NCI-H82 treated with DMSO at 0.1 percent for 48 hours (cell line): ENCODE results near the gene NR5A1.

Experiments
- DNase-seq: peaks from one replicate; lab custom pipeline; 2025; ENCODE audit not compliant: unreplicated experiment; lab: John Stamatoyannopoulos, UW

The NR5A1 gene

GRCh38 chr9:124500028-124500795 lies 7.0 kb downstream of the NR5A1 start:
- DNase-seq: no peak

- no peak for DNase-seq
These were observed 8.0 kb downstream of the NR5A1 start for GRCh38 chr9:124499216-124499615.

GRCh38 chr9:124498499-124499146 lies 8.6 kb downstream of the NR5A1 start:
- DNase-seq: no peak

GRCh38 chr9:124498040-124498439 lies 9.2 kb downstream of the NR5A1 start:
- no peak for DNase-seq

- no peak for DNase-seq
These were observed 9.8 kb downstream of the NR5A1 start for GRCh38 chr9:124497441-124497840.

- DNase-seq: no peak
These were observed 10.7 kb downstream of the NR5A1 start for GRCh38 chr9:124496463-124496862.

- DNase-seq: no peak
These were observed 11.1 kb downstream of the NR5A1 start for GRCh38 chr9:124496075-124496449.

- DNase-seq: no peak
These were observed 11.8 kb downstream of the NR5A1 start for GRCh38 chr9:124495126-124496074.

GRCh38 chr9:124493794-124494479 lies 13.3 kb downstream of the NR5A1 start:
- no peak for DNase-seq

- DNase-seq: no peak
These were observed 14.0 kb downstream of the NR5A1 start for GRCh38 chr9:124493218-124493617.

- DNase-seq: no peak
These were observed 14.4 kb downstream of the NR5A1 start for GRCh38 chr9:124492818-124493217.

GRCh38 chr9:124491049-124491975 lies 15.9 kb downstream of the NR5A1 start:
- DNase-seq: no peak

GRCh38 chr9:124490004-124490403 lies 17.2 kb downstream of the NR5A1 start:
- DNase-seq: no peak

- no peak for DNase-seq
These were observed 18.0 kb downstream of the NR5A1 start for GRCh38 chr9:124489222-124489621.

GRCh38 chr9:124488641-124489210 lies 18.5 kb downstream of the NR5A1 start:
- DNase-seq: no peak

- DNase-seq: no peak
These were observed 19.7 kb downstream of the NR5A1 start for GRCh38 chr9:124487260-124488182.

GRCh38 chr9:124486778-124487259 lies 20.4 kb downstream of the NR5A1 start:
- no peak for DNase-seq

- DNase-seq: no peak
These were observed 21.3 kb downstream of the NR5A1 start for GRCh38 chr9:124485936-124486335.
